Panc1 (cell line): ENCODE results near the gene POU2F1. TPM values are rescaled to one million over a fixed set of nuclear protein-coding genes. Genes with fewer than 3 reads are reported as not detected.

Experiments
- ATAC-seq: fragments of 200-7000 bp; cut with Tn5 transposase; 2 replicates; pipeline ENCODE4 v1.9.1; 2020; ENCODE audit warnings: mild to moderate bottlenecking, moderate library complexity
- BruUV-seq: library from RNA; stranded (reverse); fragments of 400-500 nt; replicated peaks from 2 replicates; lab custom pipeline; 2021; lab: Mats Ljungman, UMichigan
- CTCF ChIA-PET: fragments of 300-600 bp; sonication (Branson Sonifier 250); formaldehyde crosslinking; loops from one replicate; lab custom pipeline; 2022; ENCODE audit warnings: antibody characterized with exemption; lab: Charles Lee
- POLR2A ChIA-PET: fragments of 300-600 bp; sonication (Branson Sonifier 250); formaldehyde crosslinking; loops from one replicate; lab custom pipeline; 2022; ENCODE audit warnings: antibody characterized with exemption; lab: Charles Lee
- DNase-seq: peaks from one replicate; pipeline ENCODE4 v3.0.0-alpha.2; 2010; ENCODE audit warnings: low read depth, low spot score
- H3K27ac ChIP-seq: 2 replicates; pipeline ENCODE4 v1.5.1; 2011; ENCODE audit warnings: mild to moderate bottlenecking, low read length, inconsistent platforms
- H3K27me3 ChIP-seq: fragments of 200-500 bp; sonication (Bioruptor generic); 2 replicates; pipeline ENCODE4 v1.6.0; 2014; ENCODE audit warnings: low read length, inconsistent platforms; ENCODE audit not compliant: control insufficient read depth, insufficient read depth
- H3K36me3 ChIP-seq: fragments of 200-500 bp; sonication (Bioruptor generic); 2 replicates; pipeline ENCODE4 v1.5.1; 2014; ENCODE audit warnings: inconsistent platforms, mild to moderate bottlenecking, low read length, moderate library complexity; ENCODE audit not compliant: control insufficient read depth, insufficient read depth
- H3K4me1 ChIP-seq: 2 replicates; pipeline ENCODE4 v1.5.1; 2011; ENCODE audit warnings: inconsistent platforms, mild to moderate bottlenecking, low read length, moderate library complexity; ENCODE audit not compliant: control insufficient read depth, insufficient read depth
- H3K4me3 ChIP-seq, 2 experiments: 2 replicates each; pipeline ENCODE4 v1.5.1; 2011 to 2012; ENCODE audit warnings: low read depth in 2 of 2, low read length in 2 of 2, mild to moderate bottlenecking in 2 of 2, inconsistent platforms in 1 of 2, moderate library complexity in 1 of 2
- H3K9me3 ChIP-seq: fragments of 200-500 bp; sonication (Bioruptor generic); 2 replicates; pipeline ENCODE4 v1.5.1; 2014; ENCODE audit warnings: low read depth, mild to moderate bottlenecking, inconsistent platforms, low read length, moderate library complexity; ENCODE audit not compliant: control insufficient read depth, insufficient read depth
- POLR2AphosphoS5 ChIP-seq: IDR thresholded peaks from 2 replicates; pipeline ENCODE4 v1.6.1; 2012; ENCODE audit warnings: mild to moderate bottlenecking, low read depth, low read length, moderate library complexity
- REST ChIP-seq, 2 experiments: IDR thresholded peaks; 2 replicates each; pipeline ENCODE4 v1.6.1; 2011 to 2012; ENCODE audit warnings: low read depth in 2 of 2, control low read depth in 1 of 2, low read length in 1 of 2, mild to moderate bottlenecking in 1 of 2, moderate library complexity in 1 of 2; ENCODE audit not compliant: insufficient read depth in 1 of 2
- SIN3A ChIP-seq: IDR thresholded peaks from 2 replicates; pipeline ENCODE4 v1.6.1; 2012; ENCODE audit warnings: low read depth, mild to moderate bottlenecking, low read length, moderate library complexity, borderline replicate concordance; ENCODE audit not compliant: insufficient read depth
- TCF7L2 ChIP-seq: IDR thresholded peaks from 2 replicates; pipeline ENCODE4 v1.6.1; 2011; ENCODE audit warnings: mild to moderate bottlenecking, low read depth, low read length, inconsistent platforms
- in situ Hi-C: cut with HindIII; loops from 2 replicates; pipeline ENCODE4 v1.10.0; 2016; ENCODE audit warnings: low sequenced_read_pairs, low pct_unique_long_range_greater_than_20kb
- intact Hi-C: fragments of 100-400 bp; cut with micrococcal nuclease; formaldehyde crosslinking; loops from one replicate; pipeline ENCODE4 v1.10.0; 2022; ENCODE audit not compliant: unreplicated experiment
- total RNA-seq: library from RNA; stranded (reverse); gene quantifications from one replicate; pipeline ENCODE4 v1.2.1, GENCODE V29; 2021; ENCODE audit not compliant: unreplicated experiment
- TF ChIP-seq, protein P1 (sequence below): fragments of 450-650 bp; IDR thresholded peaks from 2 replicates; pipeline ENCODE4 v1.5.1; 2017; ENCODE audit warnings: mild to moderate bottlenecking

Gene POU2F1
- total RNA-seq, 1 experiment from 2014 or later: 17.1 TPM

GRCh38 chr1:167433884-167434283 is 213.2 kb downstream of the POU2F1 start:
- TF ChIP-seq SIN3A (no peak), REST (IDR thresholded peaks at IDR 0.05; ENCODE audit: insufficient read depth in 1 of 2, low read depth in 2 of 2, low read length in 1 of 2) (no peak), POLR2AphosphoS5 (no peak), TCF7L2 (no peak)
- TF ChIP-seq, protein P1, sequence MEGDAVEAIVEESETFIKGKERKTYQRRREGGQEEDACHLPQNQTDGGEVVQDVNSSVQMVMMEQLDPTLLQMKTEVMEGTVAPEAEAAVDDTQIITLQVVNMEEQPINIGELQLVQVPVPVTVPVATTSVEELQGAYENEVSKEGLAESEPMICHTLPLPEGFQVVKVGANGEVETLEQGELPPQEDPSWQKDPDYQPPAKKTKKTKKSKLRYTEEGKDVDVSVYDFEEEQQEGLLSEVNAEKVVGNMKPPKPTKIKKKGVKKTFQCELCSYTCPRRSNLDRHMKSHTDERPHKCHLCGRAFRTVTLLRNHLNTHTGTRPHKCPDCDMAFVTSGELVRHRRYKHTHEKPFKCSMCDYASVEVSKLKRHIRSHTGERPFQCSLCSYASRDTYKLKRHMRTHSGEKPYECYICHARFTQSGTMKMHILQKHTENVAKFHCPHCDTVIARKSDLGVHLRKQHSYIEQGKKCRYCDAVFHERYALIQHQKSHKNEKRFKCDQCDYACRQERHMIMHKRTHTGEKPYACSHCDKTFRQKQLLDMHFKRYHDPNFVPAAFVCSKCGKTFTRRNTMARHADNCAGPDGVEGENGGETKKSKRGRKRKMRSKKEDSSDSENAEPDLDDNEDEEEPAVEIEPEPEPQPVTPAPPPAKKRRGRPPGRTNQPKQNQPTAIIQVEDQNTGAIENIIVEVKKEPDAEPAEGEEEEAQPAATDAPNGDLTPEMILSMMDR: no peak
- no peak overlapping the region for H3K27ac ChIP-seq
- no peaks in the 10 kb centered on the region for H3K36me3 ChIP-seq
- ChIA-PET CTCF (no interaction called here), POLR2A (interaction anchor here (0.7 kb wide), 1 partner anchor 80 kb away, joined by 6 read pairs; no protein-coding TSS in a partner anchor)
- no peak for ATAC-seq
- no peak for DNase-seq
- intact Hi-C loops (no loop called here), in situ Hi-C loops (no loop called here)
- BruUV-seq: no TSS peak
- no peak overlapping the region for H3K4me3 ChIP-seq
- H3K4me1 ChIP-seq: no peaks in the 10 kb centered on the region
- no peaks in the 10 kb centered on the region for H3K27me3 ChIP-seq
- H3K9me3 ChIP-seq: no peaks in the 10 kb centered on the region

DNA sequence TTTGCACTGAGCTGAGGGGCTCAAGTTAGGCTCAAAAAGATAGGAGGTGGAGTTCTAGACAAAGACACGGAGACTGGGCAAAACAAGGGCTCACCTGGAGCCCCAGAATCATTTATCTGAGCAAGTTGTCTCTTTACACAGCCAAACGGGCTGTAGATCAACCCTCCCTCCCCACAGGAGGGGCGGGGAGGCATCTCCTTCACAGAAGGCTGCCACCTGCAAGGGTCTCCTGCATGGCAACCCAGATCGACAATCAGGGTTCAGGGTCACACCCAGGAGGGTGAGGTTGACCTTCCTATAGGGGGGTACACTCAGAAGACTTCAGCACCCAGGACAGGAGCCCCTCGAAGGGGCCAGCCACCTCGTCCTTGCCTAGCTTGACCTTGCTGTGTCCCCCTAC is 213.6 kb downstream of the POU2F1 start:
- no peak for DNase-seq
- no peaks in the 10 kb centered on the region for H3K27me3 ChIP-seq
- no peaks in the 10 kb centered on the region for H3K9me3 ChIP-seq
- intact Hi-C loops (no loop called here), in situ Hi-C loops (no loop called here)
- ChIA-PET POLR2A (interaction anchor here (0.7 kb wide), 1 partner anchor 80 kb away, joined by 6 read pairs; no protein-coding TSS in a partner anchor), CTCF (no interaction called here)
- no peaks in the 10 kb centered on the region for H3K36me3 ChIP-seq
- no peak overlapping the region for H3K4me3 ChIP-seq
- TF ChIP-seq, protein P1: no peak
- no peak for TF ChIP-seq REST (IDR thresholded peaks at IDR 0.05; ENCODE audit: insufficient read depth in 1 of 2, low read depth in 2 of 2, low read length in 1 of 2)
- no peak for TF ChIP-seq TCF7L2
- TF ChIP-seq SIN3A: no peak
- no peak for TF ChIP-seq POLR2AphosphoS5
- H3K4me1 ChIP-seq: no peaks in the 10 kb centered on the region
- no peak for ATAC-seq
- BruUV-seq: no TSS peak
- H3K27ac ChIP-seq: no peak overlapping the region
